ENCODE results near the gene PUM1. TPM values are rescaled to one million over a fixed set of nuclear protein-coding genes. Genes with fewer than 3 reads are reported as not detected.

PUM1 gene
- total RNA-seq, 1 experiment from 2014 or later = 110 TPM

- H3K27me3 Mint-ChIP-seq (ENCODE audit: insufficient read depth, unreplicated experiment) = no peaks in the 10 kb centered on the region
- no peak overlapping the region for H3K4me3 Mint-ChIP-seq (ENCODE audit: unreplicated experiment)
- peak overlapping the region; percentile 74 for H3K27ac Mint-ChIP-seq (ENCODE audit: low read depth, unreplicated experiment)
- POLR2A ChIA-PET = interaction anchor here (0.7 to 1.5 kb wide), 3 partner anchors 9 to 46 kb away, joined by 3 to 7 read pairs (median 3); no protein-coding TSS in a partner anchor
- no peak for DNase-seq (ENCODE audit: unreplicated experiment)
- intact Hi-C loops (cut with micrococcal nuclease) = no loop called here
- CTCF ChIA-PET = interaction anchor here (0.6 to 0.7 kb wide), 2 partner anchors 49 to 81 kb away, joined by 3 to 5 read pairs; no protein-coding TSS in a partner anchor
- no TSS peak for BruUV-seq (replicated peaks)
- H3K4me1 Mint-ChIP-seq (ENCODE audit: insufficient read depth, unreplicated experiment) = peaks cover 12% of the 10 kb centered on the region
- no peak for TF ChIP-seq CTCF (IDR thresholded peaks at IDR 0.05; ENCODE audit: unreplicated experiment)
- peaks cover 10% of the 10 kb centered on the region for H3K9me3 Mint-ChIP-seq (ENCODE audit: unreplicated experiment)
- H3K36me3 Mint-ChIP-seq (ENCODE audit: insufficient read depth, unreplicated experiment) = no peaks in the 10 kb centered on the region
Observed at GRCh38 chr1:31110846-31111245, 45.3 kb upstream of the PUM1 start.

- DNase-seq (ENCODE audit: unreplicated experiment) = no peak
- Mint-ChIP-seq H3K36me3 (ENCODE audit: insufficient read depth, unreplicated experiment) (no peaks in the 10 kb centered on the region), H3K27ac (ENCODE audit: low read depth, unreplicated experiment) (no peak overlapping the region), H3K4me3 (ENCODE audit: unreplicated experiment) (no peak overlapping the region), H3K9me3 (ENCODE audit: unreplicated experiment) (peaks cover 10% of the 10 kb centered on the region), H3K27me3 (ENCODE audit: insufficient read depth, unreplicated experiment) (no peaks in the 10 kb centered on the region), H3K4me1 (ENCODE audit: insufficient read depth, unreplicated experiment) (peaks cover 12% of the 10 kb centered on the region)
- no peak for TF ChIP-seq CTCF (IDR thresholded peaks at IDR 0.05; ENCODE audit: unreplicated experiment)
- intact Hi-C loops (cut with micrococcal nuclease) = no loop called here
- ChIA-PET CTCF (no interaction called here), POLR2A (interaction anchor here (0.7 to 0.9 kb wide), 2 partner anchors 43 to 44 kb away, joined by 3 to 4 read pairs; no protein-coding TSS in a partner anchor)
- no TSS peak for BruUV-seq (replicated peaks)
Observed at GRCh38 chr1:31108861-31109260, 43.3 kb upstream of the PUM1 start.

- H3K27me3 Mint-ChIP-seq (ENCODE audit: insufficient read depth, unreplicated experiment) = no peaks in the 10 kb centered on the region
Observed at GRCh38 chr1:31105646-31106045, 40.1 kb upstream of the PUM1 start.

GRCh38 chr1:31102501-31102950 is 37.0 kb upstream of the PUM1 start:
- intact Hi-C loops (cut with micrococcal nuclease) = no loop called here
- no peaks in the 10 kb centered on the region for H3K36me3 Mint-ChIP-seq (ENCODE audit: insufficient read depth, unreplicated experiment)
- H3K27ac Mint-ChIP-seq (ENCODE audit: low read depth, unreplicated experiment) = peak overlapping the region; percentile 54
- H3K4me1 Mint-ChIP-seq (ENCODE audit: insufficient read depth, unreplicated experiment) = peaks cover 11% of the 10 kb centered on the region
- H3K27me3 Mint-ChIP-seq (ENCODE audit: insufficient read depth, unreplicated experiment) = no peaks in the 10 kb centered on the region
- POLR2A ChIA-PET = interaction anchor here (0.5 to 1.7 kb wide), 7 partner anchors 19 to 92 kb away, joined by 3 to 13 read pairs (median 4); partner anchors contain the start of gene PUM1
- no peaks in the 10 kb centered on the region for H3K9me3 Mint-ChIP-seq (ENCODE audit: unreplicated experiment)
- no peak for TF ChIP-seq CTCF (IDR thresholded peaks at IDR 0.05; ENCODE audit: unreplicated experiment)
- no TSS peak for BruUV-seq (replicated peaks)
- DNase-seq (ENCODE audit: unreplicated experiment) = peak; percentile 94
- H3K4me3 Mint-ChIP-seq (ENCODE audit: unreplicated experiment) = peak overlapping the region; percentile 25
- CTCF ChIA-PET = no interaction called here

More at GRCh38 chr1:31105646-31106045, 40.1 kb upstream of the PUM1 start:
- Mint-ChIP-seq H3K9me3 (ENCODE audit: unreplicated experiment) (peaks cover 4% of the 10 kb centered on the region), H3K4me3 (ENCODE audit: unreplicated experiment) (no peak overlapping the region), H3K36me3 (ENCODE audit: insufficient read depth, unreplicated experiment) (no peaks in the 10 kb centered on the region), H3K27ac (ENCODE audit: low read depth, unreplicated experiment) (no peak overlapping the region), H3K4me1 (ENCODE audit: insufficient read depth, unreplicated experiment) (peaks cover 13% of the 10 kb centered on the region)
- POLR2A ChIA-PET = interaction anchor here (0.7 to 1.4 kb wide), 3 partner anchors 22 to 49 kb away, joined by 3 to 5 read pairs (median 3); no protein-coding TSS in a partner anchor
- no TSS peak for BruUV-seq (replicated peaks)
- DNase-seq (ENCODE audit: unreplicated experiment) = no peak
- CTCF ChIA-PET = no interaction called here
- TF ChIP-seq CTCF (IDR thresholded peaks at IDR 0.05; ENCODE audit: unreplicated experiment) = no peak
- intact Hi-C loops (cut with micrococcal nuclease) = no loop called here

Measured in MCF 10A (cell line).